HG02973 (cell line): ENCODE measurements around the gene SYT5.

Experiments used
- ATAC-seq: cut with Tn5 transposase; IDR thresholded peaks from one replicate; pipeline ENCODE4 v1.9.1; 2021; ENCODE audit warnings: moderate library complexity; ENCODE audit not compliant: unreplicated experiment

Gene SYT5

DNA sequence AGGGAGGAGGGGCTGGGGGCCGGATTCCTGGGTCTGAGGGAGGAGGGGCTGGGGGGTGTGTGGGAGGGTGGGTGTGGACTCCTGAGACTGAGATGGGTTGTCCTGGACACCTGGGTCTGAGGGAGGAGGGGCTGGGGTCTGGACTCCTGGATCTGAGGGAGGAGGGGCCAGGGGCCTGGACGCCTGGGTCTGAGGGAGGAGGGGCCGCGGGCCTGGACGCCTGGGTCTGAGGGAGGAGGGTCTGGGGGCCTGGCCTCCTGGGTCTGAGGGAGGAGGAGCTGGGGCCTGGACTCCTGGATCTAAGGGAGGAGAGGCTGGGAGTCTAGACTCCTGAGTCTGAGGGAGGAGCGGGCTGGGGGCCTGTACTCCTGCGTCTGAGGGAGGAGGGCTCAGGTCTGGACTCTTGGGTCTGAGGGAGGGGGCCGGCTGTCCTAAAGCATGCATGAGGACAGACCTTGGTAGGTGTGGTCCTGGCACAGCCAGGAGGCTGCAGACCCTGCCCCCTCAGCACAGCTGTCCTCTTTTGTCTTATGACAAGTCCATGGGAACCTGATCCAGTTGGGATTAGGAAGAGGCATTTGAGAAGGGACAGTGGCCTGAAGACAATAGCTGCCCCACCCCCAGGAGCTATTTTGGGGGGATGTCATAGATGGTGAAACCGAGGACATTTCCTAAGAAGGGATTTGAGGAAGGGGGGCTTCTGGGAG is 32.4 kb downstream of the SYT5 start:
- no peak for ATAC-seq

DNA sequence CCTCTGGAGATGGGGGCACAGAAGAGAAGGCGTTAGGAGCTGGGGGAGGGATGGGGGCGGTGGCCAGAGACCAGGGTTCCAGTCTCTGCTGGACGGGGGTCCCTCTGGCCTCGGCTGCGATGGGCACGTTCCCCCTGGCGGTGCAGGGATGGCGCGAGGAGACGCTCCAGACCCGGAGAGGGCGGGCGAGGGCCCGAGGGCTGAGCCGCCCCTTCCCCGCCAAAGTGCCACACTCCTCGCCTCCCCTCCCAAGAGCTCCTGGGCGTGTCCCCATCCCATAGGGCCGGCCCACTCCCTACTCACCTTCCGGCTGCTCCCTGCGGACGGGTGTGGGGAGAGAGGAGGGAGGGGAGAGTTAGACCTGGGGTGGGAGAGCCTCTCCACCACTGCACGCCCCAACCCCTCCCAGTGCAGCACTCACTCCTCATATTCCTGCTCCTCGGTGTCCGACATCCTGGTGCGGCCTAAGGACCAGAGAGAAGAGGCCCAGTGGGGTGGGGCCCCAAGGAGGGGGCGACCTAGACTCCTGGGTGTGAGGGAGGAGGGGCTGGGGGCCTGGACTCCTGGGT is 33.3 kb downstream of the SYT5 start:
- no peak for ATAC-seq

- no peak for ATAC-seq
Measured at GRCh38 chr19:55146078-55146704, 33.9 kb downstream of the SYT5 start.

GRCh38 chr19:55145232-55145631 is 34.9 kb downstream of the SYT5 start:
- no peak for ATAC-seq

- no peak for ATAC-seq
Measured at GRCh38 chr19:55141696-55142095, 38.4 kb downstream of the SYT5 start.

- ATAC-seq: no peak
Measured at GRCh38 chr19:55137915-55138314, 42.2 kb downstream of the SYT5 start.

DNA sequence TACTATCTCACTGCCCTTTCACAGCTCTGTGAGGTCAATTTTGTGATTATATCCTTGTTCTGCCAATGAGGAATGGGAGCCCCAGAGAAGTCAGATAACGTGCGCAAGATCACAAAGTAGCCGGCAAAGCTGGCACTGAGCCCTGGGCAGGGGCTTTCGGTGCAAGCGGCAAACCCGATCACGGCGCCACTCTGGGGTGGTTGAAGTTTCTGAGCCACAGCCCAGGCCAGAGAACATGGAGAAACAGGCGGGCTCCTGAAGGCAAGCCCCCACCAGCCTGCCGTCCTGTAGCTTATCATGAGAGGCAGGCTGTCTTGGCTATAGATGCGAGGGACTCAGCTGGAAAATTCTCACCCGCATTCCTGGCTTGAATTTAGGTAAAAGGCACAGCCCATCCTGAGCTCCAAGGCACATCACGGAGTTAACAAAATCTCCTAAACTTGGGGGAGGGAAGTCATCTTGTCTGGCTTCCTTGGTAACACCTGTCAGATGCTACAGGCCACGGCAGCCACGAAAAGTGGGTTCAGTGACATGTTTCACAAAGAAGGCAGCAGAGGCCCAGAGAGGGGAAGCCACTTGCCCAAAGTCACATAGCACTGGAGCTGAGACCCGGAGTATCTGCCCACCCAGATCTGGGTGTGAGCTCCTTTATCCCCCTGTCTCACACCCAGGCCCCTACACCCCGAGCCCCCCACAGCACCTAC is 43.5 kb downstream of the SYT5 start:
- no peak for ATAC-seq

GRCh38 chr19:55134736-55135135 is 45.4 kb downstream of the SYT5 start:
- no peak for ATAC-seq

DNA sequence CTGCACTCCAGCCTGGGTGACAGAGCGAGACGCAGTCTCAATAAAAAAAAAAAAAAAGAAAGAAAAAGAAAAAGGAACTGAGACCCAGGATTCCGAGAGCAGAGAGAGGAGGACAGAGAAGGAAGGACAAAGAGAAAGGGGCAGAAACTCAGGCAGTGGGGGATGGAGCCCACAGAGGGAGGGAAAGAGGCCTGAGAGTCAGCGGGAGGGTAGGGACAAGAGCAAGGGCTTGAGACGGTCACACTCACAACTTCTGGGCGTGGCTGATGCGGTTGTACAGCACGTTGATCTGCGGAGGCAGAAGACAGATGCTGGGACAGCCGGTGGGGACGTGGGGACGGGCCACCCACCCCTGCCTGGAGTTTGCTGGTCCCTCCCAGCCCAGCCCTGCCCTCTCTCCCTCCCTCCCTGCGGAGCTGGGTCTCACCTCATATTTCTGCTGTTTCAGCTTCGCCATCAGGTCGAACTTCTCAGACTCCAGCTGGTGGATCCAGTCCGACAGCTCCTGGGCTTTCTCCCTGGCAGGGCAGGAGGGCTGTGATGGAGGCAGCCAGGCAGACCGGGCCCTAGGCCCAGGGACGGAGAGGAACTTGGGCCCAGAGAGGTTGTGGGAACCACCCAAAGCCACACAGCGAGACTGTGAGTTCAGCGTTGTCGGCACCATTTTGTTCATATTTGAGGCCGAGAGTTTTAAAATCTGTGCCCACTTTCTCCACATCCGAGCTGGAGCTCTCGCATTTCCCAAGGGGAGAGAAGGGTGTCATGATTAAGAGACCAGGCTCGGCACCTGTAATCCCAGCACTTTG is 46.2 kb downstream of the SYT5 start:
- no peak for ATAC-seq

DNA sequence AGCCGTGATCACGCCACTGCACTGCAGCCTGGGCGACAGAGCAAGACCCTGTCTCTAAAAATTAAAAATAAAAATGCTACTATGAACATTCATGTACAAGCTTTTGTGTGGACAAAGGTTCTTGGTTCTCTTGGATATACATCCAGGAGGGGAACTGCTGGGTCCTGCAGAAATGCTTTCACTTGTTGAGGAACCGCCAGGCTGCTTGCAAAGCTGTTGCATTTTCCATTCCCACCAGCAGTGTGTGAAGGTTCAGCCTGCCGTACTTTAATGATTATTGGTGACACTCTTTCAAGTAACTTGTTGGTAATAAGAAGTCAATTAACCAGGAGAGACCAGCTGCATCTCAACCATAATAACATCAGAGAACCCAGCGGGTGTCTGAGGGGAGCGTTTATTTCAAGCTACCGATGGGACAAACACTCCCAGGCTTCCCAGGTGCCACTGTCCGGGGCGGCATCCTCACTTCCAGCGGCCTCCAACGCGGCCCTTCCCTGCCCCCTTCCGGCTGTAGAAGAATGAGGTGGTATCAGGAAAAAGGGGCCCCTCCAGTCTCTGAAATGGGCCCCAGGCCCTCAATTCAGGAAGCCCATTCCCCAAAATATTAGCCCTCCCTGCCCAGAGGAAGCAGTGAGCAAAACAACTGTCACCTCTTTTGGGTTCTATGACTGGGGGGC is 47.5 kb downstream of the SYT5 start:
- ATAC-seq: no peak

DNA sequence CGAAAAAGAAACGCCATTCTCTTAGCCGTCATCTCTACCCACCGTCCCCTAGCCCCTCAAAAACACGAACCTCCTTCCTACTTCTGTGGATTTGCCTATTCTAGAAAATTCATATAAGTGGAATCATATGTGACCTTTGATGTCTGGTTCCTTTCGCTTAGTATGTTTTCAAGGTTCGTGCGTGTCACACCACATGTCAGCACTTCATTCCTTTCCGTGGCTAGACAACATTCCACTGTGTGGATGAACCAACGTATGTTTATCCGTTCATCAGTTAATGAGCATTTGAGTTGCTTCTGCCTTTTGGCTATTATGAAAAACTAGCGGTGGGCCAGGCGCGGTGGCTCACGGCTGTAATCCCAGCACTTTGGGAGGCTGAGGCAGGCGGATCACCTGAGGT is 48.7 kb downstream of the SYT5 start:
- no peak for ATAC-seq
